Ishikawa (cell line): ENCODE results near the gene TCF19.
A peak's percentile ranks its signal among the peaks of the same experiment; 100 is the strongest.

Experiments
- CEBPB ChIP-seq: IDR thresholded peaks from 2 replicates; pipeline ENCODE4 v1.6.1; 2012
- CREB1 ChIP-seq: IDR thresholded peaks from 2 replicates; pipeline ENCODE4 v1.6.1; 2012; ENCODE audit warnings: low read depth
- EGR1 ChIP-seq: IDR thresholded peaks from 2 replicates; pipeline ENCODE4 v1.6.1; 2012
- EP300 ChIP-seq: IDR thresholded peaks from 2 replicates; pipeline ENCODE4 v1.6.1; 2012; ENCODE audit warnings: borderline replicate concordance
- FOXM1 ChIP-seq: IDR thresholded peaks from 2 replicates; pipeline ENCODE4 v1.6.1; 2012; ENCODE audit warnings: low read depth, borderline replicate concordance
- MAX ChIP-seq: IDR thresholded peaks from 2 replicates; pipeline ENCODE4 v1.6.1; 2012
- NFIC ChIP-seq: IDR thresholded peaks from 2 replicates; pipeline ENCODE4 v1.6.1; 2012
- RAD21 ChIP-seq: IDR thresholded peaks from 2 replicates; pipeline ENCODE4 v1.6.1; 2012; ENCODE audit warnings: low read depth
- TAF1 ChIP-seq: IDR thresholded peaks from 2 replicates; pipeline ENCODE4 v1.6.1; 2012; ENCODE audit warnings: low read depth, mild to moderate bottlenecking
- TCF12 ChIP-seq: IDR thresholded peaks from 2 replicates; pipeline ENCODE4 v1.6.1; 2012; ENCODE audit warnings: low read depth
- TEAD4 ChIP-seq: IDR thresholded peaks from 2 replicates; pipeline ENCODE4 v1.6.1; 2012
- USF1 ChIP-seq: IDR thresholded peaks from 2 replicates; pipeline ENCODE4 v1.6.1; 2012
- YY1 ChIP-seq: IDR thresholded peaks from 2 replicates; pipeline ENCODE4 v1.6.1; 2012; ENCODE audit warnings: low read depth
- TF ChIP-seq, protein P1 (sequence below): IDR thresholded peaks from 2 replicates; pipeline ENCODE4 v1.6.1; 2012; ENCODE audit warnings: low read depth, mild to moderate bottlenecking

DNA sequence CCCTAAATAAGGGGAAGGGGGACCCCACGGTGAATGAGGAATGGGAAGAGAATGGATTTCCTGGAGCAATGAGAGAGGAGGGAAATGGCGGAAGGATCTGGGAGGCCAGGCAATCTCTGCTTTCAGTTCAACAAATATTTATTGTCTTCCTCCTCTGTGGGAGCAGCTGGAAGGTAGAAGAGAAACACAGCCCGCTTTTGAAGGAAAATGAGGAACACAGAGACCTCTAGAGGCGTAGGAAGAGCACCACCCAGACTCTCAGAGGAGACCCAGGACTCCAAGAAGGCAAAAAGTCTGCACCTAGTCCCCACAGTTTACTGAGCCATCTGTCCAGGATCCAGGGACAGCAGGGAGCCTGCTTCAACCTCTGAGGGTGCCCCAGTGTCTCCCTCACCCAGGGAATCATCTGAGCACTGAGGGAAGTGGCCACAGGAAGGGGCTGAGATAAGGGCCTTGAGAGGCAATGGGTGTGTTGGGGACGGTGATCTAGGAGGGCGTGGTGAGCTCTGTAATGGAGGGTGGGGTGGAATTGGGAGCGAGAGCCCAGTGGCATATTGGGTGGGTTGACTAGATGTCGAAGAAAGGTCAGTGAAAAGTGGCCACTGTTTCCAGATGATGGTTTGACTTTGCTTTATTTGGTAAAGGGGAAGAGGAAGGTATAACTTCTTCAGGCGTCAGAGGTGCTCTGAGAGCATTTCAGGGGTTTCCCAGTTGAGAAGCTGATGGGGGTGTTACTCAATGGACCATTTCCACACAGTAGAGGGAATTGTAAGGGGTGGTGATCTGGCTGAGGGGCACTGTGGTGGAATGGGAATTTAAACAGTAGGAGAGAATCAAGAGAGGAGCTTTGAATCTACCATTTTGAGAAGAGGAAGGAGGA, 43.2 kb upstream of the TCF19 start:
- TF ChIP-seq, protein P1, sequence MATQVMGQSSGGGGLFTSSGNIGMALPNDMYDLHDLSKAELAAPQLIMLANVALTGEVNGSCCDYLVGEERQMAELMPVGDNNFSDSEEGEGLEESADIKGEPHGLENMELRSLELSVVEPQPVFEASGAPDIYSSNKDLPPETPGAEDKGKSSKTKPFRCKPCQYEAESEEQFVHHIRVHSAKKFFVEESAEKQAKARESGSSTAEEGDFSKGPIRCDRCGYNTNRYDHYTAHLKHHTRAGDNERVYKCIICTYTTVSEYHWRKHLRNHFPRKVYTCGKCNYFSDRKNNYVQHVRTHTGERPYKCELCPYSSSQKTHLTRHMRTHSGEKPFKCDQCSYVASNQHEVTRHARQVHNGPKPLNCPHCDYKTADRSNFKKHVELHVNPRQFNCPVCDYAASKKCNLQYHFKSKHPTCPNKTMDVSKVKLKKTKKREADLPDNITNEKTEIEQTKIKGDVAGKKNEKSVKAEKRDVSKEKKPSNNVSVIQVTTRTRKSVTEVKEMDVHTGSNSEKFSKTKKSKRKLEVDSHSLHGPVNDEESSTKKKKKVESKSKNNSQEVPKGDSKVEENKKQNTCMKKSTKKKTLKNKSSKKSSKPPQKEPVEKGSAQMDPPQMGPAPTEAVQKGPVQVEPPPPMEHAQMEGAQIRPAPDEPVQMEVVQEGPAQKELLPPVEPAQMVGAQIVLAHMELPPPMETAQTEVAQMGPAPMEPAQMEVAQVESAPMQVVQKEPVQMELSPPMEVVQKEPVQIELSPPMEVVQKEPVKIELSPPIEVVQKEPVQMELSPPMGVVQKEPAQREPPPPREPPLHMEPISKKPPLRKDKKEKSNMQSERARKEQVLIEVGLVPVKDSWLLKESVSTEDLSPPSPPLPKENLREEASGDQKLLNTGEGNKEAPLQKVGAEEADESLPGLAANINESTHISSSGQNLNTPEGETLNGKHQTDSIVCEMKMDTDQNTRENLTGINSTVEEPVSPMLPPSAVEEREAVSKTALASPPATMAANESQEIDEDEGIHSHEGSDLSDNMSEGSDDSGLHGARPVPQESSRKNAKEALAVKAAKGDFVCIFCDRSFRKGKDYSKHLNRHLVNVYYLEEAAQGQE: no peak
- TF ChIP-seq MAX: no peak
- no peak for TF ChIP-seq NFIC
- no peak for TF ChIP-seq TEAD4
- no peak for TF ChIP-seq TAF1
- no peak for TF ChIP-seq YY1
- TF ChIP-seq EGR1: no peak
- peak; percentile 34; the same call in 1 of the 2 replicates for TF ChIP-seq RAD21
- TF ChIP-seq FOXM1: no peak
- no peak for TF ChIP-seq EP300
- TF ChIP-seq TCF12: no peak
- no peak for TF ChIP-seq CREB1
- TF ChIP-seq CEBPB: no peak
- no peak for TF ChIP-seq USF1
